Small intestine (tissue), 7 donors: ENCODE measurements around the gene ITSN2. TPM values are rescaled to one million over a fixed set of nuclear protein-coding genes. Genes with fewer than 3 reads are reported as not detected.

ENCODE experiments used
- DNase-seq, 2 donors: peaks; one replicate each; pipeline versions ENCODE4 v3.0.0 to v3.0.0-alpha.2; 2013
- FAIRE-seq: peaks from 2 replicates; lab custom pipeline; 2012; peaks lifted over from hg19 to GRCh38; lab: Jason Lieb, UNC
- H3K27ac ChIP-seq, 3 donors: one replicate each; pipeline ENCODE4 v1.5.1; 2013; ENCODE audit warnings: low read length in 2 of 3, mild to moderate bottlenecking in 2 of 3, control low read depth in 1 of 3, inconsistent platforms in 1 of 3, low read depth in 1 of 3, moderate library complexity in 1 of 3
- H3K27me3 ChIP-seq, 3 donors: one replicate each; pipeline ENCODE4 v1.6.1; 2013; ENCODE audit warnings: low read length in 3 of 3, inconsistent platforms in 1 of 3; ENCODE audit not compliant: control insufficient read depth in 3 of 3, insufficient read depth in 3 of 3
- H3K36me3 ChIP-seq, 3 donors: one replicate each; pipeline ENCODE4 v1.6.1; 2013; ENCODE audit warnings: low read length in 3 of 3, inconsistent platforms in 1 of 3, low read depth in 1 of 3, mild to moderate bottlenecking in 1 of 3, moderate library complexity in 1 of 3; ENCODE audit not compliant: control insufficient read depth in 3 of 3, insufficient read depth in 2 of 3
- H3K4me1 ChIP-seq, 3 donors: one replicate each; pipeline ENCODE4 v1.6.1; 2013; ENCODE audit warnings: low read length in 2 of 3, inconsistent platforms in 1 of 3, low read depth in 1 of 3, mild to moderate bottlenecking in 1 of 3, moderate library complexity in 1 of 3; ENCODE audit not compliant: control insufficient read depth in 3 of 3, insufficient read depth in 2 of 3
- H3K4me3 ChIP-seq, 3 donors: one replicate each; pipeline ENCODE4 v1.5.1; 2013; ENCODE audit warnings: low read length in 3 of 3, control low read depth in 1 of 3, inconsistent platforms in 1 of 3, low read depth in 1 of 3, mild to moderate bottlenecking in 1 of 3, moderate library complexity in 1 of 3
- H3K9me3 ChIP-seq, 2 donors: one replicate each; pipeline ENCODE4 v1.6.1; 2013; ENCODE audit warnings: low read depth in 1 of 2, low read length in 1 of 2; ENCODE audit not compliant: control insufficient read depth in 2 of 2, insufficient read depth in 1 of 2
- WGBS, 3 donors: extraction: QIAGEN DNeasy Blood & Tissue Kit; methylation state at CpG; one replicate each; pipeline ENCODE4 v1.1.7; 2013; 5-methylcytosine and 5-hydroxymethylcytosine counted together
- polyA plus RNA-seq, 4 donors: library from polyadenylated mRNA; stranded (reverse) in 3 of 4; unstranded in 1 of 4; fragments of 200-250 nt in 3 of 4; fragments of 120-200 nt in 1 of 4; gene quantifications; one replicate each; pipeline versions ENCODE4 v1.2.1 to v1.2.3, GENCODE V29; 2013
- donor health status: healthy with polysubstance abuse.
- donor health status: control.
- donor health status: control.
- donor health status: Bipolar disorder and iron deficiency.
- donor health status: healthy.

The ITSN2 gene
- polyA plus RNA-seq, 4 donors = 16.3 to 37.1 (median 29.5) TPM

GRCh38 chr2:24190503-24190902 is 169.8 kb downstream of the ITSN2 start:
- FAIRE-seq (no peak), DNase-seq (no peak)
- Histone ChIP-seq H3K27ac (no peak overlapping the region), H3K4me3 (no peak overlapping the region), H3K9me3 (no peaks in the 10 kb centered on the region), H3K36me3 (no peaks in the 10 kb centered on the region), H3K27me3 (no peaks in the 10 kb centered on the region), H3K4me1 (no peaks in the 10 kb centered on the region)
- WGBS, 3 donors = 85% methylated on average over 7 to 9 of the region's 9 CpGs

GRCh38 chr2:24189551-24189950 is 170.8 kb downstream of the ITSN2 start:
- WGBS, 3 donors = 78 to 86% (median 85%) methylated on average over 10 of the region's 10 CpGs
- no peaks in the 10 kb centered on the region for H3K4me1 ChIP-seq
- no peak for DNase-seq
- H3K27me3 ChIP-seq = no peaks in the 10 kb centered on the region
- no peak for FAIRE-seq
- H3K27ac ChIP-seq = no peak overlapping the region
- H3K36me3 ChIP-seq = no peaks in the 10 kb centered on the region
- H3K4me3 ChIP-seq = no peak overlapping the region
- H3K9me3 ChIP-seq = no peaks in the 10 kb centered on the region

GRCh38 chr2:24183366-24184069 is 176.8 kb downstream of the ITSN2 start:
- Histone ChIP-seq H3K36me3 (no peaks in the 10 kb centered on the region), H3K4me3 (no peak overlapping the region), H3K4me1 (no peaks in the 10 kb centered on the region), H3K27me3 (no peaks in the 10 kb centered on the region), H3K27ac (no peak overlapping the region), H3K9me3 (no peaks in the 10 kb centered on the region)
- DNase-seq = no peak
- WGBS, 3 donors = 34 to 65% (median 47%) methylated on average over 6 of the region's 6 CpGs
- FAIRE-seq = no peak

- WGBS, 3 donors = 93 to 97% (median 93%) methylated on average over 7 of the region's 7 CpGs
- no peaks in the 10 kb centered on the region for H3K27me3 ChIP-seq
- DNase-seq (no peak), FAIRE-seq (no peak)
- H3K36me3 ChIP-seq = no peaks in the 10 kb centered on the region
- H3K9me3 ChIP-seq = no peaks in the 10 kb centered on the region
- H3K4me1 ChIP-seq = no peaks in the 10 kb centered on the region
- H3K27ac ChIP-seq = no peak overlapping the region
- H3K4me3 ChIP-seq = no peak overlapping the region
Measured at GRCh38 chr2:24182507-24182906, 177.8 kb downstream of the ITSN2 start.

GRCh38 chr2:24181849-24182248 is 178.5 kb downstream of the ITSN2 start:
- Histone ChIP-seq H3K9me3 (no peaks in the 10 kb centered on the region), H3K27ac (no peak overlapping the region), H3K36me3 (no peaks in the 10 kb centered on the region), H3K4me3 (no peak overlapping the region), H3K4me1 (no peaks in the 10 kb centered on the region), H3K27me3 (no peaks in the 10 kb centered on the region)
- DNase-seq (no peak), FAIRE-seq (no peak)
- WGBS, 3 donors = 79 to 86% (median 85%) methylated on average over 6 of the region's 6 CpGs

GRCh38 chr2:24179683-24180082 is 180.7 kb downstream of the ITSN2 start:
- no peak for FAIRE-seq
- H3K4me1 ChIP-seq = no peaks in the 10 kb centered on the region
- H3K27ac ChIP-seq = no peak overlapping the region

GRCh38 chr2:24176326-24176725 is 184.0 kb downstream of the ITSN2 start:
- no peak for DNase-seq
- no peaks in the 10 kb centered on the region for H3K36me3 ChIP-seq
- no peak for FAIRE-seq
- H3K4me3 ChIP-seq = no peak overlapping the region
- peaks cover 0 to 9% (median 3%) of the 10 kb centered on the region in 3 donors for H3K27me3 ChIP-seq
- no peak overlapping the region for H3K27ac ChIP-seq
- no peaks in the 10 kb centered on the region for H3K4me1 ChIP-seq
- 82 to 94% (median 92%) methylated on average over 1 of the region's 1 CpG for WGBS, 3 donors
- H3K9me3 ChIP-seq = peaks cover 0 to 7% of the 10 kb centered on the region in 2 donors

More at GRCh38 chr2:24179683-24180082, 180.7 kb downstream of the ITSN2 start:
- Histone ChIP-seq H3K9me3 (peaks cover 0 to under 1% of the 10 kb centered on the region in 2 donors), H3K4me3 (no peak overlapping the region), H3K36me3 (no peaks in the 10 kb centered on the region), H3K27me3 (peaks cover 0 to 6% (median 0%) of the 10 kb centered on the region in 3 donors)
- DNase-seq = no peak

GRCh38 chr2:24175631-24176187 is 184.6 kb downstream of the ITSN2 start:
- peaks cover 0 to 9% (median 3%) of the 10 kb centered on the region in 3 donors for H3K27me3 ChIP-seq
- H3K4me3 ChIP-seq = no peak overlapping the region
- WGBS, 3 donors = 82 to 92% (median 83%) methylated on average over 17 of the region's 17 CpGs
- peaks cover 0 to 7% of the 10 kb centered on the region in 2 donors for H3K9me3 ChIP-seq
- FAIRE-seq (no peak), DNase-seq (no peak)
- no peaks in the 10 kb centered on the region for H3K36me3 ChIP-seq
- no peaks in the 10 kb centered on the region for H3K4me1 ChIP-seq
- H3K27ac ChIP-seq = no peak overlapping the region
